ENCODE measurements around the gene GRID1.

DNA sequence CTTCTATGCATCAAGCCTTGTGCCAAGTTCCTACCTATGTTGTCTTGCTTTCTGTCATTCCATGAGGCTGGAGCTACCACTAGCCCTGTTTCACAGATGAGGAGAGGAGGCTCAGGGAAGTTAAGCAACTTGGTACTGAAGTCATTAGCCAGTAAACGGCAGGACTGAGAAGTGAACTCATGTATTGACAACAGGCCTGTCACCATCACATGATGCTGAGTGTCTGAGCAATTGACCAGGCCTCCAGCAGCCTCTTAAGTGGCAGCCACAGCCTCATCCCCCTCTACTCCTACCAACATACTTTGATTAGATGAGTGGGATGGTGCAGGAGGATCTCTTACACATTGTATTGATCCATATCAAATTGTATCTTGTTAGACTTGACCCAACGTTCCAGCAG lies 317.6 kb downstream of the GRID1 start:
- TF ChIP-seq, protein P1, sequence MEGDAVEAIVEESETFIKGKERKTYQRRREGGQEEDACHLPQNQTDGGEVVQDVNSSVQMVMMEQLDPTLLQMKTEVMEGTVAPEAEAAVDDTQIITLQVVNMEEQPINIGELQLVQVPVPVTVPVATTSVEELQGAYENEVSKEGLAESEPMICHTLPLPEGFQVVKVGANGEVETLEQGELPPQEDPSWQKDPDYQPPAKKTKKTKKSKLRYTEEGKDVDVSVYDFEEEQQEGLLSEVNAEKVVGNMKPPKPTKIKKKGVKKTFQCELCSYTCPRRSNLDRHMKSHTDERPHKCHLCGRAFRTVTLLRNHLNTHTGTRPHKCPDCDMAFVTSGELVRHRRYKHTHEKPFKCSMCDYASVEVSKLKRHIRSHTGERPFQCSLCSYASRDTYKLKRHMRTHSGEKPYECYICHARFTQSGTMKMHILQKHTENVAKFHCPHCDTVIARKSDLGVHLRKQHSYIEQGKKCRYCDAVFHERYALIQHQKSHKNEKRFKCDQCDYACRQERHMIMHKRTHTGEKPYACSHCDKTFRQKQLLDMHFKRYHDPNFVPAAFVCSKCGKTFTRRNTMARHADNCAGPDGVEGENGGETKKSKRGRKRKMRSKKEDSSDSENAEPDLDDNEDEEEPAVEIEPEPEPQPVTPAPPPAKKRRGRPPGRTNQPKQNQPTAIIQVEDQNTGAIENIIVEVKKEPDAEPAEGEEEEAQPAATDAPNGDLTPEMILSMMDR (IDR thresholded peaks at IDR 0.05): no peak
- no peak for TF ChIP-seq POLR2A (IDR thresholded peaks at IDR 0.05)

Data from lower leg skin (tissue), 3 donors.